22Rv1 (cell line): ENCODE measurements around the gene LMCD1.

Experiments used
- ZFX ChIP-seq: fragments of 450-650 bp; IDR thresholded peaks from 2 replicates; pipeline ENCODE4 v1.6.1; 2017; ENCODE audit warnings: antibody characterized with exemption, borderline replicate concordance
- TF ChIP-seq, protein P1 (sequence below): fragments of 450-650 bp; IDR thresholded peaks from 2 replicates; pipeline ENCODE4 v1.5.1; 2017; ENCODE audit warnings: mild to moderate bottlenecking

GRCh38 chr3:8579096-8579495 lies 77.5 kb downstream of the LMCD1 start:
- TF ChIP-seq, protein P1, sequence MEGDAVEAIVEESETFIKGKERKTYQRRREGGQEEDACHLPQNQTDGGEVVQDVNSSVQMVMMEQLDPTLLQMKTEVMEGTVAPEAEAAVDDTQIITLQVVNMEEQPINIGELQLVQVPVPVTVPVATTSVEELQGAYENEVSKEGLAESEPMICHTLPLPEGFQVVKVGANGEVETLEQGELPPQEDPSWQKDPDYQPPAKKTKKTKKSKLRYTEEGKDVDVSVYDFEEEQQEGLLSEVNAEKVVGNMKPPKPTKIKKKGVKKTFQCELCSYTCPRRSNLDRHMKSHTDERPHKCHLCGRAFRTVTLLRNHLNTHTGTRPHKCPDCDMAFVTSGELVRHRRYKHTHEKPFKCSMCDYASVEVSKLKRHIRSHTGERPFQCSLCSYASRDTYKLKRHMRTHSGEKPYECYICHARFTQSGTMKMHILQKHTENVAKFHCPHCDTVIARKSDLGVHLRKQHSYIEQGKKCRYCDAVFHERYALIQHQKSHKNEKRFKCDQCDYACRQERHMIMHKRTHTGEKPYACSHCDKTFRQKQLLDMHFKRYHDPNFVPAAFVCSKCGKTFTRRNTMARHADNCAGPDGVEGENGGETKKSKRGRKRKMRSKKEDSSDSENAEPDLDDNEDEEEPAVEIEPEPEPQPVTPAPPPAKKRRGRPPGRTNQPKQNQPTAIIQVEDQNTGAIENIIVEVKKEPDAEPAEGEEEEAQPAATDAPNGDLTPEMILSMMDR, result no peak
- TF ChIP-seq ZFX, result no peak
